ENCODE measurements around the gene CDYL2.

The CDYL2 gene

GRCh38 chr16:80618862-80619648 lies 185.3 kb downstream of the CDYL2 start:
- no peak for DNase-seq

DNA sequence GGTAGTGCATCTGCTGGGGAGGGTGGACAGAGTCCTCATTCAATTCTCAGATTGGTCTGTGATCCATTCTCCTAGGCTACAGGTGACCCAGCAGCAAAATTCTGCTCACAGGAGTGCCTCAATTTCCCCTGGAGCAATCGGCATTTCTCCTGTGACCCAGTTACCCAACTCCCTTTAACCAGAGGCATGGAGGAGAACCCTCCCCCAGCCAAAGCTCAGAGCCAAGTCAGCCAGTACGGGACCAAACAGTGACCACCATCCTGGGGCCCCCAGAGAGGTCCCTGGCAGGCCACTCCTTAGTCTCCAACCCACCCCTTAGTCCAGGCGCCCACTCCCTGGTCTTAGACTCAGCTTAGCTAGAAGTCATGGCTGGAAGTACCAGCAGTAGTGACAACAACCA lies 188.0 kb downstream of the CDYL2 start:
- no peak for DNase-seq

GRCh38 chr16:80615735-80616134 lies 188.7 kb downstream of the CDYL2 start:
- DNase-seq, result peak; percentile 43

- no peak for DNase-seq
Measured at GRCh38 chr16:80614908-80615671, 189.3 kb downstream of the CDYL2 start.

- no peak for DNase-seq
Measured at GRCh38 chr16:80612461-80613017, 191.9 kb downstream of the CDYL2 start.

DNA sequence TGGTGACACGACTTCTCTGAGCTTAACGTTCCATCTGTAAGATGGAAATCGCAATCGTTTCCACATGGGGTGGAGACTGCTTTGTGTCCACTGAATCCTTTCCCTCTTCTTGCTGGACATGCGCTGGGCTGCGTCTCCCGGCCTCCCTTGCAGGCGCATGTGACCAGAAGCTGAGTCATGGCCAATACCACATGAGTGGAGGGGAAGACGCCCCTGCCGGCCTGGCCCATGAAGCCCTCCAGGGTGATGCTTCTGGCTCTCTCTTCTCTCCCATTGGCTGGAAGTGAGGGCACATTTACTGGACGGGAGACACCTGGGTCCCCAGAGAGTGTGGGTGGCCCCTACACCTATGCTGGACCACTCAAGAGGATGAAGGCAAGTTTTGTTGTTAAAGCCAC lies 192.5 kb downstream of the CDYL2 start:
- DNase-seq, result no peak

GRCh38 chr16:80611171-80611929 lies 193.0 kb downstream of the CDYL2 start:
- DNase-seq, result no peak

DNA sequence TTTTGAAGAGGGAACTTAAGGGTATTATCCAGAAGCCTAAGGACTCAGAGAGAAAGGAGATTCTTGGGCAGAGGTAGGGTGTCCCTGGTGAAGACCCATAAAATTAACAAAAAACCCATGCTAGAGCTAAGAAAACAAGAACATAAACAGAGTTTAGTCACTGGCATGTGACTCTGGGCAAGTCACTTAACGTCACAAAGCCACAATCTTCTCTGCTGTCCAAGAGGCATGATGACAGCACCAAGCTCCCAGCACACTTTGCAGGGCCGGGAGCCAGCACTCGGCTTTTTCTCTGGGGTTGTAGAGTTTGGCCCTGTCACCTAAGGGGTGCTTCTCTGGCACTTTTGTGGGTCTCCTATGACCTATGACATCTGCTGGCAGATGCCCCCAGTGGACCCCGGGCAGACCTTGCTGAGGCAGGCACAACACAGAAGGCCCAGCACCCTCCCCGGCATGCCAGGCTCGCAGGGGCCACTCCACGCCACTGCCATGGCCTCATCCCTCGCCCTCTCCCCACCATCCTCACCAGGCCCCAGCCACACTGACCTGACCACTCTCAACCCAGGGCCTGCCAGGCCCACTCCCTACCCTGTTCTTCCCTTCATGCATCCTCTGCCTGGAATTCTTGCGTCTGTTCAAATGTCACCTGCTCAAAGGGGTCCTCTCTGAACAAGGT lies 193.8 kb downstream of the CDYL2 start:
- DNase-seq, result peak; percentile 37

DNA sequence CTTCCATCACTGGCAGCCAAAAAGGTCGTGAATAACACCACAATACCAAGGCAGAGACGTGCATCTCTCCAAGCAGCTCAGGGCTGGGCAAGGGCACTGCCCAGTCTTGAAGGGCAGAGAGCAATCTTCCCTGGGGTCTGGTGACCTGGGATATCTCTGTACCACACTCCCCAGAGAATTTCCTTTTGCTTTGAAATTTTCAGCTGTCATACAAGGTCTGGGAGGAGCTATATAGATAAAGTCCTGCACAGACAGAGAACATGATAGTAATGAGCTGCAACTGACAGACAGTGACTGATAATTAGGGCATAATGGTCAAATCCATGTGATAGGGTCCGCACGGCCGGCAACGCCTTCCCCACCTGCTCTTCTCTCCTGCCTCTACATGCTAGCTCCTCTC lies 195.5 kb downstream of the CDYL2 start:
- peak; percentile 84 for DNase-seq

GRCh38 chr16:80607204-80607603 lies 197.2 kb downstream of the CDYL2 start:
- no peak for DNase-seq

DNA sequence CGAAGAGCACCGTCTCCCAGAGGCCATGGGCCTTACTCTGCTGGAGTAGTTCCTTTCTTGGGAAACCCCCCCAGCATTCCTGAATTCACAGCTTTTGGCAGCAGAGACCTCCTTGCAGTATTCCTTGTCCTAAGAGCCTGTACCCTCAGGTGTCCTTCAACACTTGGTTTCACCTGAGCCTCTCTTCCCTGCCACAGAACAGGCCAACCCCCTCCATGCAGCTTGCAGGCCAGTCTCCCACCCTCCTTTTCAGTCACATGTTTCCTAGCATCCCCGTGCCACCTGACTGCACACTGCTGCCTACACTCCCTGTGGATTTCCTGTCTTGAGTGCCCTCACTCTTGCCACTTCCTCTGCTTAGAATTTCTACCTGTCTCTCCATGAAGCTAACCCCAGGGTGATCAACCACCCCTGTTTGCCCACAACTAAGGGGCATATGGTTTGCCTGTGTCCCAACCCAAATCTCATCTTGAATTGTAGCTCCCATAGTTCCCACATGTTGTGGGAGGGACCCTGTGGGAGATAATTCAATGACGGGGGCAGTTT lies 198.1 kb downstream of the CDYL2 start:
- no peak for DNase-seq

GRCh38 chr16:80604600-80605355 lies 199.6 kb downstream of the CDYL2 start:
- no peak for DNase-seq

DNA sequence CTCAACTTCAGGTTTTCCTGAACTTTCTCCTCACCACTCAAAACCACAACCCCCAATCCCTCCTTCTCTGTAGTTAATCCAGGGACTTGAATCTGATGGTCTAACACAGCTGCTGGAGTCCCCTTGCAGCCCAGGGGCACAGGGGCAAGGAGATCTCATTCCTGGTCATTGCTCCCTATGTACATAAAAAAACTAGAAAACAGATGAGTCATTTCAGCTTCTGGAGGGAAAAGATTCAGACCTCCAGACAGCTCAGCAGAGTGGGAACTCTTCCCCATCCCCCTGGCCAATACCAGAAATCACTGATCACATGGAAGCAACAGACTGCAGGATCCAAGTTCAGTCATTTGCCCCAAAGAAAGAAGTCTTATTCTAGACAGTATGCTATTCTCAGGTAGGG lies 201.5 kb downstream of the CDYL2 start:
- no peak for DNase-seq

DNA sequence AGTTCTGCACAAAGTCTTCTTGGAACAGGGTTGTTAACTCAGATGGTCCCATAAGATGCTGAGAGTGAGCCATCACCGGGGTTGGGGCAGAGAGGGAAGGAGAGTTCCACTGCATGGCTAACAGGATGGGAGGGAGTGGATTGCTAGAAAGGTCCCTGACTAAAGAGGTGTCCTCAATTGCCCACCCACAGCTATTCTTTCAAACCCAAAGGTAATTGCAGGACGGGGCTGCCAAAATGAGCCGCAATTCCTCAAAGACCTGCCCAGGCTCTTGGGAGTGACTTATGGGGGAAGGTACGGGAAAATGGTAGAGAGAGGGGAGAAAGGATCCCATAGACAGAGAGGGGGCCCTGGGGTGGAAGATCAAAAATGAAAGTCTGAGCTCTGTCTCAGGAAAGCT lies 203.2 kb downstream of the CDYL2 start:
- DNase-seq, result no peak

GRCh38 chr16:80599466-80599865 lies 204.9 kb downstream of the CDYL2 start:
- DNase-seq, result no peak

GRCh38 chr16:80596507-80597207 lies 207.7 kb downstream of the CDYL2 start:
- no peak for DNase-seq

DNA sequence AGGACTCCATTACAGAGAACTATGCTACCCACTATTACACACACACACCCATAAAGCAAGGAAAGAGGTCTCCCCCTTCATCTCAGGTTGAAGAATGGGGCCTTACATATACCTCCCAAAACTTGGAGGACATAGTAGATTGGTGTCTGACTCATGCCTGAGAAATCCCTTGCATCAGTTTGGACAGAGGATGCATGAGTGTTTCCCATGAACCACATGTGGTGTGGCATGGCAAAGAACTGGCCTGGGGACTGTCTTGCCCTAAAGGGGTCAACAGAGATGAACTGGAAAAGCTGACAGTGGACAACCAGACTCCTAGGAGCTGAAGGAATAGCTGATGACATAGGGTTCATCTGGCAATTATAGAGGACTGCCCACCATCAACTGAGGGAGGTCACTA lies 209.6 kb downstream of the CDYL2 start:
- DNase-seq, result no peak

DNA sequence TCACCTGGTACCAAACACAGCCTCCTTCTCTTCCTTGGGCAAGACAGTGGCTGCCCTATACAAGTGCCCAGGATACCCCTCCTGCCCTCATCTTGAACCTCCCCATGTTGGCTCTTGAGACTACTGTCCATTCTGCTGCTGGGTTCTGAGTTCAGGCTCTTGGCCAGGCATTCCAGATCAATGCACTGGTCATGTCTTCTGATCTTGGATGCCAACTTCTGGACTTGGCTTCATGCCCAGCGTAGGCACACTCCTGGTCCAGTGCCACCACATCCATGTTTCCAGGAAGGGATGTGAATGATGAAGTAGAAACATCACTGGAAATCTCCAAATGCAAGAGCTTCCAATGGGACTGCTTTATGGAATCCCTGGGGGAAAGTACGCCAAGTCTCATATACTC lies 212.1 kb downstream of the CDYL2 start:
- DNase-seq, result no peak

DNA sequence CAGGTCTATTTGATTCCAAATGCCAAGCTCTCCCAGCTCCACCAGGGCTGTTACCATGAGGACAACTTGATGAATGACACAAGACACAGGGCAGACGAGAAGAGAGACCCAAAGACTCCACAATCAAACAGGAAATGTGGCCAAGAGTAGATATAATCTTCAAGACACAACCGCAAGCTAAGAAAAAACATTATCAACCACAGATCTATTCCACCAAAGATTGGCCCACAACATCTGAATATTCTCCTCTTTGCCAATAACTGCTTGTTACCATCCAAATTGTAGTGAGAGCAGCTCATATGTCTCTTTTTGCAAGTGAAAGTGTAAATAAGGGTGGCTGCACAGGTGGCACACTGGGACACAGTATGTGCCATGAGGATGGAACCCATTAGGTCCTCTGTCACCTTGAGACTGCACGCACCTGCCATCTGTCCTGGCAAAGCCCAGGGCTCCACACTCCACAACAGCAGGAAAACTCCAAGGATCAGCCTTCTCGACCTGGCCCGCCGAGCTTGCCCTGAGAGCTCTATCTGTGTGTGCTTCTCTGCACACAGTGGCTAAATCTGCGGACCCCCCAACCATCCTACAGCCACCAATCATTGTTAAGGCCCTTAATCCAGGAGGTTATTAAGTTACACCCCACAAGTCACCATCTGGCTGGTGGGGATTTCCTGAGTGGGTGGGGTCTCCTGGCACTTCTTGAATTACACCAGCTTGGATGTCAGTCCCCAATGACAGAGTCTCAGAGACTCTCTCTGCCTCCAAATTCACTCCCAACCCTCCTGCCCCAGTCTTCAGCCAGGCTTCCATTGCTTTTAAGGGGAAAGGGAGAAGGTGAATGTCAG lies 213.1 kb downstream of the CDYL2 start:
- peak; percentile 75 for DNase-seq

DNA sequence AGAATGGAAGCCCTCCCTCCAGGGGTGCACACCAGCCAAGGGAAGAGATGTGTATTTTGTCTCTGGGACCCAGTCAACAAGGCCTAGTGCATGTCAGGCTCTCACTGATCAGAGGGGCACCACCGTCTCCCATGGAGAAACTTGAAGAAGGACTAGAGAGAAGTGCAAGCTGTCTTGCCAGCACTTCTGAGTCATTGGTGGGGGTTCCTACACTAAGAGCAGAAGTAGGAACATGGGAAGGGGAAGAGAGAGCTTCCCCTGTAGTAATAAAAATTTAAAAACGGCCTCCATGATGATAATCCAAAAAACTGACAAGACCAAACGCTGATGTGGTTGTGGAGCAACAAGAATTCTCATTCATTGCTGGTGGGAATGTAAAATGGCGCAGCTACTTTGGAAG lies 217.3 kb downstream of the CDYL2 start:
- no peak for DNase-seq

Measured in hematopoietic multipotent progenitor cell treated with erythropoietin and hydrocortisone succinate and interleukin-3 and kit ligand, for 6 days (in vitro differentiated cells).